CD14-positive monocyte (primary cell): ENCODE results near the gene SLC7A10. TPM values are rescaled to one million over a fixed set of nuclear protein-coding genes. Genes with fewer than 3 reads are reported as not detected.
"Not testable (repeated sequence)": the region's sequence is repeated elsewhere in the genome, so short reads cannot be mapped to it uniquely, and the experiment has no call there.

ENCODE experiments used
- DNase-seq, 3 donors: peaks; one replicate each; pipeline ENCODE4 v3.0.0-alpha.2; 2011 to 2022
- H2AFZ ChIP-seq: 2 replicates; pipeline ENCODE4 v1.6.0; 2012; ENCODE audit warnings: mild to moderate bottlenecking, low read depth, low read length, inconsistent platforms; ENCODE audit not compliant: insufficient read depth, poor library complexity, severe bottlenecking
- H3K27ac ChIP-seq, 2 donors: 1 replicate in 1 of 2; 2 replicates in 1 of 2; pipeline ENCODE4 v1.5.1; 2012 to 2013; ENCODE audit warnings: low read length in 2 of 2, control low read depth in 1 of 2, inconsistent platforms in 1 of 2, low read depth in 1 of 2, mild to moderate bottlenecking in 1 of 2
- H3K27me3 ChIP-seq, 2 donors: one replicate each; pipeline versions ENCODE4 v1.6.0 to v1.6.1; 2011 to 2013; ENCODE audit warnings: low read length in 2 of 2; ENCODE audit not compliant: control insufficient read depth in 2 of 2, insufficient read depth in 2 of 2
- H3K36me3 ChIP-seq, 2 donors: replicated peaks in 1 of 2; 1 replicate in 1 of 2; 2 replicates in 1 of 2; pipeline versions ENCODE4 v1.5.1 to v1.6.1; 2012 to 2013; ENCODE audit warnings: low read length in 2 of 2, control low read depth in 1 of 2, inconsistent platforms in 1 of 2, mild to moderate bottlenecking in 1 of 2; ENCODE audit not compliant: insufficient read depth in 2 of 2, control insufficient read depth in 1 of 2
- H3K4me1 ChIP-seq, 2 donors: 1 replicate in 1 of 2; 2 replicates in 1 of 2; pipeline versions ENCODE4 v1.5.1 to v1.6.1; 2012 to 2013; ENCODE audit warnings: low read length in 2 of 2, control low read depth in 1 of 2, inconsistent platforms in 1 of 2, mild to moderate bottlenecking in 1 of 2, moderate library complexity in 1 of 2; ENCODE audit not compliant: insufficient read depth in 2 of 2, control insufficient read depth in 1 of 2
- H3K4me2 ChIP-seq: replicated peaks from 2 replicates; pipeline ENCODE3; 2012; ENCODE audit warnings: low read length, moderate library complexity, mild to moderate bottlenecking; ENCODE audit not compliant: poor library complexity, severe bottlenecking; ENCODE audit errors: extremely low read depth
- H3K4me3 ChIP-seq, 3 experiments: fragments of 200-600 bp in 1 of 3; sonication (generic) in 1 of 3; replicated peaks in 1 of 3; 1 replicate in 2 of 3; 2 replicates in 1 of 3; pipeline ENCODE4 v1.5.1; 2011 to 2013; ENCODE audit warnings: low read length in 3 of 3, mild to moderate bottlenecking in 3 of 3, control low read depth in 2 of 3, low read depth in 2 of 3, inconsistent platforms in 1 of 3, moderate library complexity in 1 of 3
- H3K79me2 ChIP-seq: 2 replicates; pipeline ENCODE4 v1.6.0; 2012; ENCODE audit warnings: mild to moderate bottlenecking, control low read depth, inconsistent platforms, low read length, moderate library complexity; ENCODE audit not compliant: insufficient read depth
- H3K9ac ChIP-seq: 2 replicates; pipeline ENCODE4 v1.6.0; 2017; ENCODE audit warnings: low read length, mild to moderate bottlenecking; ENCODE audit not compliant: insufficient read depth, poor library complexity, severe bottlenecking
- H3K9me3 ChIP-seq, 2 donors: replicated peaks in 1 of 2; 1 replicate in 1 of 2; 2 replicates in 1 of 2; pipeline versions ENCODE4 v1.5.1 to v1.6.1; 2012 to 2013; ENCODE audit warnings: low read length in 2 of 2, control low read depth in 1 of 2; ENCODE audit not compliant: control insufficient read depth in 1 of 2, insufficient read depth in 1 of 2
- H4K20me1 ChIP-seq: 2 replicates; pipeline ENCODE4 v1.6.0; 2012; ENCODE audit warnings: mild to moderate bottlenecking, low read length, control low read depth, moderate library complexity; ENCODE audit not compliant: insufficient read depth
- H3K27ac Mint-ChIP-seq, 7 donors: one replicate each; pipeline ENCODE4 v1.8.0; 2020; ENCODE audit warnings: mild to moderate bottlenecking in 7 of 7, mixed read lengths in 7 of 7, moderate library complexity in 6 of 7, inconsistent platforms in 2 of 7
- H3K27me3 Mint-ChIP-seq, 3 donors: one replicate each; pipeline ENCODE4 v1.8.0; 2021 to 2022; ENCODE audit warnings: low read depth in 3 of 3, mild to moderate bottlenecking in 3 of 3, mixed read lengths in 3 of 3, moderate library complexity in 3 of 3, inconsistent platforms in 1 of 3
- H3K36me3 Mint-ChIP-seq, 2 donors: one replicate each; pipeline ENCODE4 v1.8.0; 2020; ENCODE audit warnings: mixed read lengths in 2 of 2, inconsistent platforms in 1 of 2, mild to moderate bottlenecking in 1 of 2
- H3K4me1 Mint-ChIP-seq: one replicate; pipeline ENCODE4 v1.8.0; 2020; ENCODE audit warnings: mild to moderate bottlenecking, mixed read lengths
- H3K4me3 Mint-ChIP-seq, 2 donors: one replicate each; pipeline ENCODE4 v1.8.0; 2020; ENCODE audit warnings: mild to moderate bottlenecking in 2 of 2, mixed read lengths in 2 of 2, moderate library complexity in 1 of 2
- H3K9me3 Mint-ChIP-seq, 7 donors: one replicate each; pipeline ENCODE4 v1.8.0; 2020 to 2022; ENCODE audit warnings: mixed read lengths in 7 of 7, mild to moderate bottlenecking in 6 of 7, moderate library complexity in 6 of 7, inconsistent platforms in 2 of 7
- WGBS: methylation state at CpG from one replicate; pipeline ENCODE4 v1.1.5; 2013; ENCODE audit warnings: missing lambda C conversion rate; ENCODE audit not compliant: insufficient coverage; 5-methylcytosine and 5-hydroxymethylcytosine counted together
- intact Hi-C, 2 donors: fragments of 100-400 bp; cut with micrococcal nuclease; formaldehyde crosslinking; loops; one replicate each; pipeline versions ENCODE4 v1.15.0 to v1.15.1; 2023
- polyA plus RNA-seq, 3 donors: library from polyadenylated mRNA; depleted of rRNA in 1 of 3; unstranded in 2 of 3; stranded (reverse) in 1 of 3; fragments of 300-500 nt in 2 of 3; fragments of >200 nt in 1 of 3; fragmentation: Illumina TruSeq in 2 of 3; gene quantifications; 1 replicate in 2 of 3; 2 replicates in 1 of 3; pipeline ENCODE4 v1.2.3, GENCODE V29; 2012 to 2021
- TF ChIP-seq, protein P1 (sequence below): fragments of 200-600 bp; IDR thresholded peaks from one replicate; pipeline ENCODE4 v1.8.0; 2022; ENCODE audit warnings: antibody characterized with exemption, mild to moderate bottlenecking

SLC7A10 gene
- polyA plus RNA-seq, 3 donors: 0.52 TPM; not detected in 2

DNA sequence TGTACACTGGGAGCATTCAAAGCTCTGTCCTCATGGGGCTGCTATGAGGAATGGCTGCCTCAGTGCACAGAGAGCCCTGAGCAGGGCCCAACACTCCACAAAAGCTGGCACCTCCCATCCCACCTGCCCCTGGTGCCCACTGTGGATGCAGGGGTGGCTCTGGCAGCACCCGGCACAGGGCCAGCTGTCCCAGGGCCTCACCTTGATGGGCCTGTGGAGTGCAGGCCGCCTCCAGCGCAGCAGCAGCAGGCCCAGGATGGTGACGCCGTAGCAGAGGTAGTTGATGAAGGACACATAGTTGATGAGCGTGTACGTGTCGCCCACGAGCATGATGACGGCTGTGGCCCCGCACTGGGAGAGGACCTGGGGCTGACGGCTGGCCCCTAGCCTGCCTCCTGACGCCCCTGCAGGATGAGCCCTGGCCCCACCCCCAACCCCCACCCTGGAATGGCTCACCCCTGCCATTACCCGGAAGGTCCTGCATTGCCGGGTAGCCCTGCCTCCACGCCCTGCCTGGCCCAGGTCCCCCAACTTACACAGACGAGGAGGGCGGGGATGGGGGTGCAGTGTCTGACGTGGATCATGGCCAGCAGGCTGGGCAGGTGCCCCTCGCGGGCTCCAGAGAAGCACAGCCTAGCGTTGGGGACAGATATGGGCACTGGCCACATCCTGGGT is 15.2 kb downstream of the SLC7A10 start:
- Mint-ChIP-seq H3K9me3 (no peaks in the 10 kb centered on the region), H3K27me3 (no peaks in the 10 kb centered on the region), H3K4me3 (no peak overlapping the region), H3K27ac (no peak overlapping the region), H3K36me3 (peaks cover 5 to 20% of the 10 kb centered on the region in 2 donors), H3K4me1 (peaks cover 10% of the 10 kb centered on the region)
- Histone ChIP-seq H3K4me2 (no peak overlapping the region), H2AFZ (no peak overlapping the region), H3K27me3 (no peaks in the 10 kb centered on the region), H3K4me1 (peaks cover 12 to 13% of the 10 kb centered on the region in 2 donors), H3K9me3 (no peaks in the 10 kb centered on the region), H3K36me3 (peaks cover 20 to 25% of the 10 kb centered on the region in 2 donors), H3K9ac (no peak overlapping the region), H3K79me2 (no peaks in the 10 kb centered on the region), H3K4me3 (no peak overlapping the region), H3K27ac (no peak overlapping the region), H4K20me1 (no peaks in the 10 kb centered on the region)
- 97% methylated on average over 18 of the region's 22 CpGs for WGBS
- intact Hi-C loops: no loop called here
- no peak for DNase-seq
- TF ChIP-seq, protein P1, sequence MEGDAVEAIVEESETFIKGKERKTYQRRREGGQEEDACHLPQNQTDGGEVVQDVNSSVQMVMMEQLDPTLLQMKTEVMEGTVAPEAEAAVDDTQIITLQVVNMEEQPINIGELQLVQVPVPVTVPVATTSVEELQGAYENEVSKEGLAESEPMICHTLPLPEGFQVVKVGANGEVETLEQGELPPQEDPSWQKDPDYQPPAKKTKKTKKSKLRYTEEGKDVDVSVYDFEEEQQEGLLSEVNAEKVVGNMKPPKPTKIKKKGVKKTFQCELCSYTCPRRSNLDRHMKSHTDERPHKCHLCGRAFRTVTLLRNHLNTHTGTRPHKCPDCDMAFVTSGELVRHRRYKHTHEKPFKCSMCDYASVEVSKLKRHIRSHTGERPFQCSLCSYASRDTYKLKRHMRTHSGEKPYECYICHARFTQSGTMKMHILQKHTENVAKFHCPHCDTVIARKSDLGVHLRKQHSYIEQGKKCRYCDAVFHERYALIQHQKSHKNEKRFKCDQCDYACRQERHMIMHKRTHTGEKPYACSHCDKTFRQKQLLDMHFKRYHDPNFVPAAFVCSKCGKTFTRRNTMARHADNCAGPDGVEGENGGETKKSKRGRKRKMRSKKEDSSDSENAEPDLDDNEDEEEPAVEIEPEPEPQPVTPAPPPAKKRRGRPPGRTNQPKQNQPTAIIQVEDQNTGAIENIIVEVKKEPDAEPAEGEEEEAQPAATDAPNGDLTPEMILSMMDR: no peak

DNA sequence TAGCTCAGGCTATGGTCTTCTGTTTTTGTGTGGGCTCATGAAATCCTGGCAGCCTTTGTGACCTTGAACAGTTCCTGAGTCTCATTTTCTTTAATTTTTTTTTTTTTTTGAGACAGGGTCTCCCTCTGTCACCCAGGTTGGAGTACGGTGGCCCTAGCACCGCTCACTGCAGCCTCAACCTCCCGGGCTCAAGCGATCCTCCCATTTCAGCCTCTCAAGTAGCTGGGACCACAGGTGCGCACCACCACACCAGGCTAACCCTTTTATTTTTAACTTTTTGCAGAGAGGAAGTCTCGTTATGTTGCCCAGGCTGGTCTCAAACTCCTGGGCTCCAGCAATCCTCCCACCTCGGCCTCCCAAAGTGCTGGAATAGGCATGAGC is 15.8 kb downstream of the SLC7A10 start:
- Mint-ChIP-seq H3K36me3 (peaks cover 7 to 24% of the 10 kb centered on the region in 2 donors), H3K4me1 (peaks cover 10% of the 10 kb centered on the region)
- H3K4me3 Mint-ChIP-seq, DNase-seq, H3K9me3 ChIP-seq, H2AFZ ChIP-seq, H3K27ac Mint-ChIP-seq, H3K27me3 Mint-ChIP-seq, H3K27ac ChIP-seq, H3K27me3 ChIP-seq, H3K79me2 ChIP-seq, H3K4me3 ChIP-seq, H4K20me1 ChIP-seq, H3K4me2 ChIP-seq, intact Hi-C loops, H3K9me3 Mint-ChIP-seq, H3K9ac ChIP-seq: not testable (repeated sequence)
- peaks cover 23 to 30% of the 10 kb centered on the region in 2 donors for H3K36me3 ChIP-seq
- WGBS: 97% methylated on average over 7 of the region's 7 CpGs
- peaks cover 12 to 13% of the 10 kb centered on the region in 2 donors for H3K4me1 ChIP-seq
